Activated CD4-positive, CD25-positive, alpha-beta regulatory T cell (primary cell): ENCODE results near the gene RPL27.

Source experiments
- DNase-seq, 4 experiments: peaks; one replicate each; lab custom pipeline; 2025; lab: John Stamatoyannopoulos, UW

RPL27 gene

GRCh38 chr17:43020789-43021740, 22.8 kb downstream of the RPL27 start:
- DNase-seq = no peak

- peak; percentile 21 to 42 (median 37) for DNase-seq
These were observed 23.7 kb downstream of the RPL27 start, which contains the start of gene VAT1 for GRCh38 chr17:43021741-43022512. Gene VAT1, minus strand, starts transcription at chr17:43022385. Its CDS starts 63 bp downstream, at chr17:43022322.

GRCh38 chr17:43024407-43025289, 26.4 kb downstream of the RPL27 start, which contains the start of gene RND2:
Gene RND2, plus strand, starts transcription at chr17:43025231. Its CDS starts 117 bp downstream, at chr17:43025348.
- peak; percentile 39 to 64 (median 52) for DNase-seq

- no peak for DNase-seq
These were observed 27.1 kb downstream of the RPL27 start for GRCh38 chr17:43025290-43025657.

- DNase-seq = no peak
These were observed 27.7 kb downstream of the RPL27 start for GRCh38 chr17:43025766-43026537.

GRCh38 chr17:43026595-43026994, 28.4 kb downstream of the RPL27 start:
- DNase-seq = no peak

- DNase-seq = no peak
These were observed 29.1 kb downstream of the RPL27 start for GRCh38 chr17:43027091-43028032.

GRCh38 chr17:43028221-43028861, 30.1 kb downstream of the RPL27 start:
- DNase-seq = no peak

GRCh38 chr17:43030137-43030767, 32.0 kb downstream of the RPL27 start:
- no peak for DNase-seq

GRCh38 chr17:43031666-43032065, 33.4 kb downstream of the RPL27 start:
- DNase-seq = no peak

- no peak for DNase-seq
These were observed 36.0 kb downstream of the RPL27 start for GRCh38 chr17:43033948-43034881.

GRCh38 chr17:43034894-43035293, 36.7 kb downstream of the RPL27 start:
- no peak for DNase-seq

- no peak for DNase-seq
These were observed 41.4 kb downstream of the RPL27 start for GRCh38 chr17:43039646-43040045.

GRCh38 chr17:43040655-43041054, 42.4 kb downstream of the RPL27 start:
- DNase-seq = no peak

GRCh38 chr17:43042025-43042628, 43.9 kb downstream of the RPL27 start:
- DNase-seq = no peak

GRCh38 chr17:43043307-43043706, 45.1 kb downstream of the RPL27 start:
- no peak for DNase-seq

- no peak for DNase-seq
These were observed 45.8 kb downstream of the RPL27 start for GRCh38 chr17:43044024-43044423.
